GM13977 (cell line): ENCODE data around the gene KCNK1.

Experiments
- DNase-seq: peaks from one replicate; pipeline ENCODE4 v3.0.0; 2012; ENCODE audit warnings: low spot score
- in situ Hi-C: fragments of 300-500 bp; cut with MboI; formaldehyde crosslinking; loops from one replicate; pipeline ENCODE4 v1.12.0; 2022; ENCODE audit warnings: low sequenced_read_pairs, low pct_unique_long_range_greater_than_20kb, mixed read lengths, inconsistent platforms; ENCODE audit not compliant: unreplicated experiment
- TF ChIP-seq, protein P1 (sequence below): IDR thresholded peaks from 2 replicates; pipeline ENCODE4 v1.5.1; 2012; ENCODE audit warnings: mild to moderate bottlenecking, control low read depth; ENCODE audit not compliant: insufficient read depth; ENCODE audit errors: extremely low read depth, missing control alignments

KCNK1 gene

DNA sequence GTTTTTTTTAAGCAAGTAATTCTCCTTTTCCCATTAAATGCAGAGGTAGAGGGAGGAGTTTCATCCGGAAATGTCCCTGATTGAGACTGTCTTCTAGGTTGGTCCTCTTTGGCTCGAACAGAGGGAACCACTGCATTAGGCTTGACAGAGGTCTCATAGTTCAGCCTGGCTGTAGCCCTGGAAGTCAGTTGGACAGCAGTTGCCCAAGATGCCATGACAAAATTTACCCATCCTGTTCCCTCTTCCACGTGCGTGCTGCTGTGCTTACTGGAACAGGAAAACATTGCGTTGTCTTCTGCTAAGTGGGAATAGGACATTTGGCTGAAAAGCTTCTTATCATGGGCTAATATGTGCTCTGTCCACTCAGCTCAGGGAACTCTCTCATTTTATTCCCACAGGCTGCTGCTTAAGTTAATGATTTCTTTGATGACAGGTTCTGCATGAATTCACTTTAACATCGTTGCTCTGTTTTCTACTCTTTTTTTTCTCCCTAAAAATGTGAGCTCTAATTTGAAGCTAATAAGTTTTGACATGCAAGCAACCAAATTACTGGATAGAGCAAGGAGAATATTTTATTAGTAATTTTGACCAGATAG lies 18.0 kb downstream of the KCNK1 start:
- DNase-seq, result no peak
- TF ChIP-seq, protein P1, sequence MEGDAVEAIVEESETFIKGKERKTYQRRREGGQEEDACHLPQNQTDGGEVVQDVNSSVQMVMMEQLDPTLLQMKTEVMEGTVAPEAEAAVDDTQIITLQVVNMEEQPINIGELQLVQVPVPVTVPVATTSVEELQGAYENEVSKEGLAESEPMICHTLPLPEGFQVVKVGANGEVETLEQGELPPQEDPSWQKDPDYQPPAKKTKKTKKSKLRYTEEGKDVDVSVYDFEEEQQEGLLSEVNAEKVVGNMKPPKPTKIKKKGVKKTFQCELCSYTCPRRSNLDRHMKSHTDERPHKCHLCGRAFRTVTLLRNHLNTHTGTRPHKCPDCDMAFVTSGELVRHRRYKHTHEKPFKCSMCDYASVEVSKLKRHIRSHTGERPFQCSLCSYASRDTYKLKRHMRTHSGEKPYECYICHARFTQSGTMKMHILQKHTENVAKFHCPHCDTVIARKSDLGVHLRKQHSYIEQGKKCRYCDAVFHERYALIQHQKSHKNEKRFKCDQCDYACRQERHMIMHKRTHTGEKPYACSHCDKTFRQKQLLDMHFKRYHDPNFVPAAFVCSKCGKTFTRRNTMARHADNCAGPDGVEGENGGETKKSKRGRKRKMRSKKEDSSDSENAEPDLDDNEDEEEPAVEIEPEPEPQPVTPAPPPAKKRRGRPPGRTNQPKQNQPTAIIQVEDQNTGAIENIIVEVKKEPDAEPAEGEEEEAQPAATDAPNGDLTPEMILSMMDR, result no peak
- in situ Hi-C loops, result no loop called here

DNA sequence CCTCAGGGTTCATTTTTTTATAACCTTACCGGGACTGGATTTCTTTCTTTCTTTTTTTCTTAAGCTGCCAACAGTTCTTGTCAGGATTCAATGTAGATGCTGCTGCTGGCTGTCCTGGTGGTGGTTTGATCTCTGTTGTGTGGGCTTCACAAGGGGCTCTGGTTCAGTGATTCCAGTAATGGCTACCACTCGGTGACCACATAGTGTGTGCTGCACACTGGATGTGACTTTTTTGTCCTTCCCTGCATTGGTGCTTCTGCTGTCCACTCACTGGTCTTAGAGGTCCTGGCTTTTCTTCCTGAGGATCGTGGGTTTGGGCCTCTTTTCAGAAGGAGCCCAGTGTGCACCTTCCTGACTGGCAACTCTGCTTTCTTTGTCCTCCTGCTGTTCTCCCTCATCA lies 18.5 kb downstream of the KCNK1 start:
- TF ChIP-seq, protein P1, result no peak
- no peak for DNase-seq
- in situ Hi-C loops, result no loop called here

DNA sequence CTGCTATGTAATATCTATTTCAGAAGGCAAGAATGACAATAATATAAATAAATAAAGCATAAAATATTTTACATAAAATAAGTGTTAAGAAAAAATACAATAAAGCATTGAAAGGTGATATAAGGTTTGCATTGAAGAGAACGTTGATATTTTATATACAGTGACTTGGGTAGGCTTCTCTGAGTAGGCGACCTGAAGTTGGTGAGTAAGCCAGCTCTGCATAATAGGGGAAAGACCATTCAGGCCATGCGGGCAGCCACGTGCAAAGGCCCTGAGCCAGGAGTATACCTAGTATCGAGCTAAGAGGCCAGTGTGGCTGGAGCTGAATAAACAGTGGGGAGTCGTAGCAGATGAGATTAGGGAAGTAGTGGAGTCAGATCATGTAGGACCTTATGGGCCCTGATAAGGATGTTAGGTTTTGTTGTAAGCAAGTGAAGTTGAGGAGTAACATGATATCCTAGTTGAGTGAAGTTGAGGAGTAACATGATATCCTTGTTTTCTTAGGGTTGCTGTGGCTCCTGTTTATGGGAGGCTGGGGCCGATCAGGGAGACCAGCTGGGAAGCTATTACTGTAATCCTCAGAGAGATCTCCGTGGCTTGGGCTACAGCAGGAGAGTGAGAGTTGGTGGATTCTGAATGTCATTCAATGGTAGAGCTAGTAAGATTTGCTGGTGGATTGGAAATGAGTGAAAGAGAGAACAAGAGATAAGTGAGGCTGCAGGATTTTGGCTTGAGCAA lies 22.0 kb downstream of the KCNK1 start:
- DNase-seq, result no peak

DNA sequence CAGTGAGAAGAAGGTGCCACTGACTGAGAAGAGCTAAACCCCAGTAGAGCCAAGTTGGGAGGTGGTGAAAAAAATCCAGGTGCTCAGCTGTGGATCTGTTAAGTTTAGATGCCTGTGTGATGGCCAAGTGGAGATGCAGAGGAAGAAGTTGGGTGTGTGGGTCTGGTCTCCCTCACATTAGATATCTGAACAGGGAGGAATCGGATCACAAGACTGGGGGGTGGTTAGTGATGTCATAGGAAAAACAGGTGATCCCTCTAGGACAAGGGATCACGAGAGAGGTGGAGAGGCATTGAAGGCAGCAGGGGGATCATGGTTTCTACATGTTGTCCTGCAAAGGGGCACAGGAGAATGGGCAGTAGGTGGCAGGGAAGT lies 22.6 kb downstream of the KCNK1 start:
- in situ Hi-C loops, result no loop called here
- no peak for DNase-seq
- TF ChIP-seq, protein P1, result no peak

More for the DNA sequence above, 22.0 kb downstream of the KCNK1 start:
- in situ Hi-C loops, result no loop called here
- TF ChIP-seq, protein P1, result no peak

DNA sequence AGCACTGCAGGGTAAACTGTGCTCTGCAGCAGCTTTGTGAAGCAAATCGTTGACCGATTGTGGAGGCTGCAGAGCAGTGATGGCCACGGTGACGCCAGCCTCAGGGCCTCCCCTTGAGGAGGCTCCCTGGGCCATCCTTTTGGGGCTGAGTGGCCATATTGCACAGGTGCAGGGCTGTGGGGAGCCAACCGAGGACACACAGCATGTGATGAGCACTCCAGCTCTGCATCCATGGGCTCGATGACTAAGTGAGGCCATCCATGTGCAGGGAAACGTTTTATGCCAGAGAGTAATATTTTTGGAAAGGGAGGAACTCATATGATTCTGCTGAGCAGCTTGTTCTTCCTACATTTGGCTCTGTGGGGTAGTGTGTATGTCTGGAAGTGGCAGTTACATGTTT lies 24.6 kb downstream of the KCNK1 start:
- no peak for DNase-seq
- TF ChIP-seq, protein P1, result no peak
- in situ Hi-C loops, result no loop called here

DNA sequence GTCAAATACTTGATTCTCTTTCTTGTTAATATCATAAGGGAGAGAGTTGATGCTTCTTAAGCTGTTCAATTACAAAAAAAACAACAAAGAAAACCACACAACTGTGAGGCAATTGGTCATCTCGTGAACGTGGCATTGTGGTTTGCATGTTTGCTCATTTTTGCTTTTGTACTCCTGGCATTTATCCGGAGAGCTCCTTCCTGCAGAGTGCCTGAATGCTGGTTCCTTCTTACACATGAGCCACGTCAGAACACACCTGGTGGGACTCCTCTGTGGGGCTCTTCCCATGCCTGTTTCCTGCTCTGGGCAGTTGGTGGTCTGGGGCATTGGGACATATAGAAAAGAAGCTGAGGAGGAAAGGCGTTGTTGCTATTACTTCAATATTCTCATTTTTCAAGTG lies 25.7 kb downstream of the KCNK1 start:
- no peak for DNase-seq
- TF ChIP-seq, protein P1, result no peak
- in situ Hi-C loops, result no loop called here
